GM19395 (cell line): ENCODE results near the gene CELSR3.

Source experiments
- ATAC-seq: cut with Tn5 transposase; IDR thresholded peaks from one replicate; pipeline ENCODE4 v1.9.1; 2021; ENCODE audit warnings: mild to moderate bottlenecking, moderate library complexity; ENCODE audit not compliant: unreplicated experiment

Gene CELSR3

GRCh38 chr3:48636149-48636655 lies 26.5 kb downstream of the CELSR3 start:
- ATAC-seq: no peak

- ATAC-seq: peak; percentile 92
Observed at GRCh38 chr3:48635222-48636021, 27.3 kb downstream of the CELSR3 start, which contains the start of gene SLC26A6. Gene SLC26A6 (minus strand): TSS chr3:48635461. CDS start chr3:48635393, 68 bp downstream.

- ATAC-seq: peak; percentile 29
Observed at GRCh38 chr3:48634661-48635221, 27.9 kb downstream of the CELSR3 start.

- ATAC-seq: no peak
Observed at GRCh38 chr3:48633743-48634142, 28.9 kb downstream of the CELSR3 start.

- ATAC-seq: no peak
Observed at GRCh38 chr3:48633256-48633655, 29.4 kb downstream of the CELSR3 start.

- no peak for ATAC-seq
Observed at GRCh38 chr3:48631516-48632448, 30.9 kb downstream of the CELSR3 start.

GRCh38 chr3:48630833-48631232 lies 31.9 kb downstream of the CELSR3 start:
- ATAC-seq: no peak

GRCh38 chr3:48630407-48630806 lies 32.3 kb downstream of the CELSR3 start:
- ATAC-seq: no peak

GRCh38 chr3:48629894-48630293 lies 32.8 kb downstream of the CELSR3 start:
- no peak for ATAC-seq

GRCh38 chr3:48628277-48629017 lies 34.2 kb downstream of the CELSR3 start:
- no peak for ATAC-seq

- no peak for ATAC-seq
Observed at GRCh38 chr3:48625600-48625999, 37.1 kb downstream of the CELSR3 start.

GRCh38 chr3:48624767-48625166 lies 37.9 kb downstream of the CELSR3 start:
- no peak for ATAC-seq

GRCh38 chr3:48623851-48624547 lies 38.7 kb downstream of the CELSR3 start:
- no peak for ATAC-seq

GRCh38 chr3:48621461-48621869 lies 41.2 kb downstream of the CELSR3 start, which contains the start of gene TMEM89:
Gene TMEM89 (minus strand): TSS chr3:48621769. CDS start chr3:48621756, 13 bp downstream.
- ATAC-seq: no peak

GRCh38 chr3:48619541-48620524 lies 42.9 kb downstream of the CELSR3 start:
- ATAC-seq: no peak

- ATAC-seq: no peak
Observed at GRCh38 chr3:48617559-48617958, 45.1 kb downstream of the CELSR3 start.

- no peak for ATAC-seq
Observed at GRCh38 chr3:48614044-48614443, 48.6 kb downstream of the CELSR3 start.

GRCh38 chr3:48612309-48612708 lies 50.4 kb downstream of the CELSR3 start:
- ATAC-seq: no peak
